GM18873 (cell line): ENCODE measurements around the gene ADGRF1.
"Not testable (repeated sequence)": the region's sequence is repeated elsewhere in the genome, so short reads cannot be mapped to it uniquely, and the experiment has no call there.

Experiments
- ATAC-seq: cut with Tn5 transposase; IDR thresholded peaks from one replicate; pipeline ENCODE4 v1.9.1; 2021; ENCODE audit warnings: mild to moderate bottlenecking, moderate library complexity, moderate number of reproducible peaks; ENCODE audit not compliant: unreplicated experiment, low FRiP score

Gene ADGRF1

GRCh38 chr6:47042275-47042791 lies at the start of gene ADGRF1:
ADGRF1 (minus strand) TSS chr6:47042332; CDS start chr6:47029061, 13,271 bp downstream.
- no peak for ATAC-seq

- ATAC-seq = no peak
These were observed 48.7 kb upstream of the ADGRF1 start for GRCh38 chr6:47090881-47091280.

GRCh38 chr6:47089473-47089872 lies 47.3 kb upstream of the ADGRF1 start:
- ATAC-seq = not testable (repeated sequence)

- no peak for ATAC-seq
These were observed 44.1 kb upstream of the ADGRF1 start for GRCh38 chr6:47086051-47086770.

- no peak for ATAC-seq
These were observed 42.5 kb upstream of the ADGRF1 start for GRCh38 chr6:47084610-47085009.

- no peak for ATAC-seq
These were observed 41.5 kb upstream of the ADGRF1 start for GRCh38 chr6:47083586-47084047.

- no peak for ATAC-seq
These were observed 38.0 kb upstream of the ADGRF1 start for GRCh38 chr6:47080083-47080596.

- no peak for ATAC-seq
These were observed 37.5 kb upstream of the ADGRF1 start for GRCh38 chr6:47079638-47080037.

GRCh38 chr6:47078991-47079390 lies 36.9 kb upstream of the ADGRF1 start:
- ATAC-seq = no peak

GRCh38 chr6:47076422-47077344 lies 34.6 kb upstream of the ADGRF1 start:
- ATAC-seq = no peak

- no peak for ATAC-seq
These were observed 33.7 kb upstream of the ADGRF1 start for GRCh38 chr6:47075741-47076421.

- no peak for ATAC-seq
These were observed 33.0 kb upstream of the ADGRF1 start for GRCh38 chr6:47075168-47075567.

GRCh38 chr6:47073125-47074110 lies 31.3 kb upstream of the ADGRF1 start:
- no peak for ATAC-seq

- ATAC-seq = no peak
These were observed 30.5 kb upstream of the ADGRF1 start for GRCh38 chr6:47072667-47073066.

GRCh38 chr6:47071681-47072080 lies 29.5 kb upstream of the ADGRF1 start:
- no peak for ATAC-seq

- ATAC-seq = no peak
These were observed 28.3 kb upstream of the ADGRF1 start for GRCh38 chr6:47070461-47070860.

- ATAC-seq = no peak
These were observed 27.0 kb upstream of the ADGRF1 start for GRCh38 chr6:47069156-47069555.

GRCh38 chr6:47066418-47066817 lies 24.3 kb upstream of the ADGRF1 start:
- no peak for ATAC-seq

- ATAC-seq = peak; percentile 89
These were observed 22.1 kb upstream of the ADGRF1 start for GRCh38 chr6:47064274-47064673.
